GM18505 (cell line): Measurements from ENCODE around the gene LRRC58.
"Not testable (repeated sequence)": the region's sequence is repeated elsewhere in the genome, so short reads cannot be mapped to it uniquely, and the experiment has no call there.

ENCODE experiments used
- ATAC-seq: cut with Tn5 transposase; IDR thresholded peaks from one replicate; pipeline ENCODE4 v1.9.1; 2021; ENCODE audit not compliant: unreplicated experiment
- POLR2A ChIP-seq: IDR thresholded peaks from 4 replicates; pipeline ENCODE4 v1.6.1; 2011; ENCODE audit warnings: borderline replicate concordance; ENCODE audit not compliant: insufficient read depth, insufficient read length; ENCODE audit errors: extremely low read depth

Gene LRRC58

GRCh38 chr3:120311863-120312794, 37.0 kb downstream of the LRRC58 start:
- no peak for TF ChIP-seq POLR2A
- ATAC-seq, result no peak

- ATAC-seq, result no peak
- no peak for TF ChIP-seq POLR2A
Measured at GRCh38 chr3:120306519-120307455, 42.4 kb downstream of the LRRC58 start.

- TF ChIP-seq POLR2A, result no peak
- ATAC-seq, result no peak
Measured at GRCh38 chr3:120304616-120305015, 44.5 kb downstream of the LRRC58 start.

GRCh38 chr3:120302361-120302760, 46.8 kb downstream of the LRRC58 start:
- TF ChIP-seq POLR2A, result no peak
- no peak for ATAC-seq

- no peak for ATAC-seq
Measured at GRCh38 chr3:120300971-120301370, 48.2 kb downstream of the LRRC58 start.

GRCh38 chr3:120299403-120299802, 49.8 kb downstream of the LRRC58 start:
- no peak for ATAC-seq
- no peak for TF ChIP-seq POLR2A

More at GRCh38 chr3:120300971-120301370, 48.2 kb downstream of the LRRC58 start:
- no peak for TF ChIP-seq POLR2A

GRCh38 chr3:120298996-120299395, 50.2 kb downstream of the LRRC58 start:
- no peak for TF ChIP-seq POLR2A

GRCh38 chr3:120291552-120291951, 57.6 kb downstream of the LRRC58 start:
- ATAC-seq, result not testable (repeated sequence)

More at GRCh38 chr3:120298996-120299395, 50.2 kb downstream of the LRRC58 start:
- no peak for ATAC-seq

GRCh38 chr3:120289636-120290035, 59.5 kb downstream of the LRRC58 start:
- TF ChIP-seq POLR2A, result no peak
- no peak for ATAC-seq

- ATAC-seq, result no peak
- no peak for TF ChIP-seq POLR2A
Measured at GRCh38 chr3:120286465-120286864, 62.7 kb downstream of the LRRC58 start.

GRCh38 chr3:120285508-120285841, 63.7 kb downstream of the LRRC58 start:
- ATAC-seq, result no peak
- TF ChIP-seq POLR2A, result no peak

- TF ChIP-seq POLR2A, result no peak
- ATAC-seq, result no peak
Measured at GRCh38 chr3:120284747-120285507, 64.2 kb downstream of the LRRC58 start, which contains the start of gene GPR156. GPR156 (minus strand) TSS chr3:120285222; CDS start chr3:120244098, 41,124 bp downstream.

- no peak for TF ChIP-seq POLR2A
Measured at GRCh38 chr3:120281261-120281660, 67.9 kb downstream of the LRRC58 start.

More at GRCh38 chr3:120281261-120281660, 67.9 kb downstream of the LRRC58 start:
- no peak for ATAC-seq
